HepG2 (cell line): Measurements from ENCODE around the gene PSMG4.

Experiments
- ZSCAN21 ChIP-seq: sonication (generic); formaldehyde crosslinking; IDR thresholded peaks from 2 replicates; pipeline ENCODE4 v1.8.0; 2022; ENCODE audit warnings: mild to moderate bottlenecking, missing genetic modification reagents, moderate library complexity, borderline replicate concordance
- TF ChIP-seq, protein P1 (sequence below): sonication (generic); formaldehyde crosslinking; IDR thresholded peaks from 2 replicates; pipeline ENCODE4 v1.5.0; 2020; ENCODE audit warnings: mild to moderate bottlenecking, missing genetic modification reagents, moderate library complexity

DNA sequence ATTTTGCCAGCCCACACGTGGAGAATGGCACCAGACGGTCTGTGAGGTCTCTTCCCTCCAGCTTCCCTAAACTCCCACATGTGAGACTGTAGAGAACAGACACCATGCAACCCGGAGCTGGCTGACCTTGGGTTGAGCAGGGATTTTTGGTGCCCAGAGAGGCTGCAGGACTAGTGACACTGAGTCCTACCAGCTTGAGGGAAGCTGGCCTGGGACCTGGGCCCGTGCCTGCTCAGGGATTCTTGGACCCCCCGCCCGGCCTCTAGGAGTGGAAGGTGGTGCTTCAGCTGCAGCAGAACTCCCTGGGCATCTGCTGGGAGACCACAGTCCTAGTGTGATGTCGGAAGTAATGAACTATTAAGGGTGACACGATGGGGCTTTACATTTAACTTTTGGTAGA lies 3.2 kb downstream of the PSMG4 start:
- no peak for TF ChIP-seq ZSCAN21 (CRISPR knock-in tag)
- TF ChIP-seq, protein P1, sequence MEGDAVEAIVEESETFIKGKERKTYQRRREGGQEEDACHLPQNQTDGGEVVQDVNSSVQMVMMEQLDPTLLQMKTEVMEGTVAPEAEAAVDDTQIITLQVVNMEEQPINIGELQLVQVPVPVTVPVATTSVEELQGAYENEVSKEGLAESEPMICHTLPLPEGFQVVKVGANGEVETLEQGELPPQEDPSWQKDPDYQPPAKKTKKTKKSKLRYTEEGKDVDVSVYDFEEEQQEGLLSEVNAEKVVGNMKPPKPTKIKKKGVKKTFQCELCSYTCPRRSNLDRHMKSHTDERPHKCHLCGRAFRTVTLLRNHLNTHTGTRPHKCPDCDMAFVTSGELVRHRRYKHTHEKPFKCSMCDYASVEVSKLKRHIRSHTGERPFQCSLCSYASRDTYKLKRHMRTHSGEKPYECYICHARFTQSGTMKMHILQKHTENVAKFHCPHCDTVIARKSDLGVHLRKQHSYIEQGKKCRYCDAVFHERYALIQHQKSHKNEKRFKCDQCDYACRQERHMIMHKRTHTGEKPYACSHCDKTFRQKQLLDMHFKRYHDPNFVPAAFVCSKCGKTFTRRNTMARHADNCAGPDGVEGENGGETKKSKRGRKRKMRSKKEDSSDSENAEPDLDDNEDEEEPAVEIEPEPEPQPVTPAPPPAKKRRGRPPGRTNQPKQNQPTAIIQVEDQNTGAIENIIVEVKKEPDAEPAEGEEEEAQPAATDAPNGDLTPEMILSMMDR (CRISPR knock-in tag) = no peak
